Body of pancreas (tissue), 4 donors: Measurements from ENCODE around the gene TCAIM.

ENCODE experiments used
- CTCF ChIP-seq, 7 experiments: fragments of 450-650 bp in 4 of 7; fragments of 200-600 bp in 3 of 7; sonication (generic) in 3 of 7; IDR thresholded peaks; one replicate each; pipeline ENCODE4 v1.5.1; 2016 to 2019; ENCODE audit warnings: antibody characterized with exemption in 7 of 7
- POLR2A ChIP-seq, 3 donors: fragments of 450-650 bp; IDR thresholded peaks; one replicate each; pipeline ENCODE4 v1.6.1; 2016; ENCODE audit warnings: antibody characterized with exemption in 3 of 3, mild to moderate bottlenecking in 2 of 3

GRCh38 chr3:44415421-44415820, 76.9 kb downstream of the TCAIM start:
- TF ChIP-seq CTCF (IDR thresholded peaks at IDR 0.05), result no peak
- TF ChIP-seq POLR2A (IDR thresholded peaks at IDR 0.05), result no peak
